DND-41 (cell line): ENCODE data around the gene ZNF426.

Source experiments
- ATAC-seq: fragments of 200-7000 bp; cut with Tn5 transposase; 3 replicates; pipeline ENCODE4 v1.9.1; 2021; ENCODE audit warnings: low read depth; ENCODE audit not compliant: insufficient read depth
- DNase-seq: peaks from one replicate; pipeline ENCODE4 v3.0.0-alpha.2; 2020
- H2AFZ ChIP-seq: 2 replicates; pipeline ENCODE4 v1.6.0; 2012; ENCODE audit warnings: low read depth, low read length
- H3K27ac ChIP-seq: 2 replicates; pipeline ENCODE4 v1.5.1; 2012; ENCODE audit warnings: low read length, inconsistent platforms
- H3K27me3 ChIP-seq: fragments of 200-600 bp; sonication (generic); 2 replicates; pipeline ENCODE4 v1.6.0; 2012; ENCODE audit warnings: low read length, mild to moderate bottlenecking, inconsistent platforms; ENCODE audit not compliant: insufficient read depth, poor library complexity
- H3K36me3 ChIP-seq: 2 replicates; pipeline ENCODE4 v1.5.1; 2012; ENCODE audit warnings: low read length, inconsistent platforms; ENCODE audit not compliant: insufficient read depth
- H3K4me1 ChIP-seq: 2 replicates; pipeline ENCODE4 v1.5.1; 2012; ENCODE audit warnings: mild to moderate bottlenecking, low read length; ENCODE audit not compliant: insufficient read depth
- H3K4me2 ChIP-seq: 2 replicates; pipeline ENCODE4 v1.6.0; 2012; ENCODE audit warnings: mild to moderate bottlenecking, moderate library complexity, low read length, inconsistent platforms; ENCODE audit not compliant: insufficient read depth
- H3K4me3 ChIP-seq, 2 experiments: fragments of 200-600 bp in 1 of 2; shearing (Covaris generic) in 1 of 2; 2 replicates each; pipeline ENCODE4 v1.5.1; 2012 to 2016; ENCODE audit warnings: inconsistent platforms in 2 of 2, low read length in 2 of 2, mild to moderate bottlenecking in 2 of 2, low read depth in 1 of 2, moderate library complexity in 1 of 2
- H3K79me2 ChIP-seq: 2 replicates; pipeline ENCODE4 v1.6.0; 2012; ENCODE audit warnings: low read length, inconsistent platforms; ENCODE audit not compliant: insufficient read depth
- H3K9ac ChIP-seq: 2 replicates; pipeline ENCODE4 v1.6.0; 2012; ENCODE audit warnings: low read depth, mild to moderate bottlenecking, inconsistent platforms, low read length, moderate library complexity
- H3K9me3 ChIP-seq: 2 replicates; pipeline ENCODE4 v1.5.1; 2012; ENCODE audit warnings: low read length, moderate library complexity, mild to moderate bottlenecking, inconsistent platforms; ENCODE audit not compliant: insufficient read depth, severe bottlenecking
- H4K20me1 ChIP-seq: 2 replicates; pipeline ENCODE4 v1.6.0; 2012; ENCODE audit warnings: low read length; ENCODE audit not compliant: insufficient read depth
- CTCF ChIP-seq: IDR thresholded peaks from 2 replicates; pipeline ENCODE4 v1.5.1; 2012; ENCODE audit warnings: borderline replicate concordance, low read length, moderate library complexity, mild to moderate bottlenecking; ENCODE audit not compliant: poor library complexity, severe bottlenecking; ENCODE audit errors: extremely low read depth
- EZH2 ChIP-seq: IDR thresholded peaks from 3 replicates; pipeline ENCODE4 v1.6.1; 2012; ENCODE audit warnings: borderline replicate concordance, low read depth, mild to moderate bottlenecking, moderate library complexity, low read length, inconsistent platforms; ENCODE audit not compliant: severe bottlenecking

Gene ZNF426

GRCh38 chr19:9523885-9524474 is 14.5 kb downstream of the ZNF426 start:
- no peak for TF ChIP-seq CTCF
- no peak for TF ChIP-seq EZH2
- no peak overlapping the region for H3K27ac ChIP-seq
- H4K20me1 ChIP-seq: no peaks in the 10 kb centered on the region
- no peak overlapping the region for H3K4me3 ChIP-seq
- H3K27me3 ChIP-seq: no peaks in the 10 kb centered on the region
- H3K36me3 ChIP-seq: peaks cover 31% of the 10 kb centered on the region
- H3K4me2 ChIP-seq: no peak overlapping the region
- H3K79me2 ChIP-seq: no peaks in the 10 kb centered on the region
- H3K9me3 ChIP-seq: peaks cover 56% of the 10 kb centered on the region
- H2AFZ ChIP-seq: no peak overlapping the region
- H3K9ac ChIP-seq: no peak overlapping the region
- no peak for DNase-seq
- H3K4me1 ChIP-seq: no peaks in the 10 kb centered on the region
- no peak for ATAC-seq

- Histone ChIP-seq H3K9me3 (peaks cover 13% of the 10 kb centered on the region), H2AFZ (no peak overlapping the region), H3K36me3 (no peaks in the 10 kb centered on the region), H3K27ac (no peak overlapping the region), H3K27me3 (no peaks in the 10 kb centered on the region), H3K79me2 (no peaks in the 10 kb centered on the region), H3K4me1 (no peaks in the 10 kb centered on the region), H4K20me1 (no peaks in the 10 kb centered on the region), H3K9ac (no peak overlapping the region), H3K4me3 (no peak overlapping the region), H3K4me2 (no peak overlapping the region)
- no peak for TF ChIP-seq EZH2
- TF ChIP-seq CTCF: no peak
- ATAC-seq (no peak), DNase-seq (no peak)
These were observed 31.2 kb downstream of the ZNF426 start for GRCh38 chr19:9507285-9507684.

GRCh38 chr19:9500796-9501195 is 37.6 kb downstream of the ZNF426 start:
- ATAC-seq: no peak
- H3K9ac ChIP-seq: no peak overlapping the region

DNA sequence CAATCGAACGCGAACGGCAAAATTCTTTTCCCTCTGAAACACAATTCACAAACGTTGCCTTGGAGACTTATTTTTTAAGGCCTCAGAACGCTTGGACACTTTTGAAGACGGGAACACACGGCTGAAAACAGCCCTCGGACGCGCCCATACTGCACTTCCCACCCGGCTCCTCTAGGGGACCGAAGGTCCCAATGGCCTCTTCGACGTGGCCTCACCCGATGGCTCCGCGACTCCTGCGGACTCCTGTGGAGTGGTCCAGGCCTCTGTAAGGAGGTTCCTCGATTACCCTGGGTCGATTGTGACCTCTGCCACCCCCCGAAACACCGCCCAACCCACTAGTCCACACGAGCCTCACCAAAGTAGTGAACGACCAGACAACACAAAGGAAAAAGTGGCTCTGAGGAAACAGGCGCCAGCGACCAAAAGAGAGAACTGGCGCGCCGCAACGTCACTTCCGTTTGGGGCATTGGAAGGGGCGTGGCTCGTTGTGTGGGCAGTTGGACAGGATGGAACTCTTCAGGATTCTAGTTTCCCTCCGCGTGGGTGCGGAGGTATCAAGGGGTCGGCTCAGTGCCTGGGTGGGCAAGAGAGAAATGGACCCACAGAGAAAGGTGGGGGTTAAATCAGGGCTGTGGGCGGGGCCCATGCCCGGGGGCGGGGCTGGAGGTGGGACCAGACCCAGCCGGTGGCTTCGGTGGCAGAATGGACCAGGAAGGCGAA is 40.1 kb downstream of the ZNF426 start, which contains the start of gene ZNF560:
ZNF560 (minus strand) TSS at position 434 of the 720 bp plus-strand sequence. CDS start 23,303 bp downstream, outside the sequence.
- Histone ChIP-seq H3K4me1 (no peaks in the 10 kb centered on the region), H3K4me2 (no peak within 1 kb of the TSS), H4K20me1 (no peaks in the 10 kb centered on the region), H2AFZ (no peak within 1 kb of the TSS; the same call in 1 of the 2 replicates), H3K9ac (no peak within 1 kb of the TSS), H3K79me2 (no peaks in the 10 kb centered on the region), H3K36me3 (no peaks in the 10 kb centered on the region), H3K27ac (no peak within 1 kb of the TSS), H3K4me3 (no peak within 1 kb of the TSS), H3K27me3 (no peaks in the 10 kb centered on the region), H3K9me3 (peaks cover 3% of the 10 kb centered on the region)
- DNase-seq (no peak), ATAC-seq (no peak)
- TF ChIP-seq CTCF (no peak), EZH2 (no peak)

More at GRCh38 chr19:9500796-9501195, 37.6 kb downstream of the ZNF426 start:
- H3K9me3 ChIP-seq: peaks cover 3% of the 10 kb centered on the region
- no peak for TF ChIP-seq EZH2
- no peak overlapping the region for H3K27ac ChIP-seq
- H2AFZ ChIP-seq: no peak overlapping the region
- H3K4me1 ChIP-seq: no peaks in the 10 kb centered on the region
- no peaks in the 10 kb centered on the region for H4K20me1 ChIP-seq
- H3K36me3 ChIP-seq: no peaks in the 10 kb centered on the region
- H3K4me2 ChIP-seq: no peak overlapping the region
- no peak overlapping the region for H3K4me3 ChIP-seq
- H3K27me3 ChIP-seq: no peaks in the 10 kb centered on the region
- H3K79me2 ChIP-seq: no peaks in the 10 kb centered on the region
- DNase-seq: no peak
